IMR-90 (cell line): ENCODE data around the gene RGMA. TPM values are rescaled to one million over a fixed set of nuclear protein-coding genes. Genes with fewer than 3 reads are reported as not detected.

Experiments
- ATAC-seq: fragments of 200-7000 bp; cut with Tn5 transposase; 2 replicates; pipeline ENCODE4 v1.9.1; 2020; ENCODE audit warnings: low read depth, mild to moderate bottlenecking, moderate library complexity
- BruUV-seq: library from RNA; stranded (reverse); fragments of 400-500 nt; replicated peaks from 2 replicates; lab custom pipeline; 2021; lab: Mats Ljungman, UMichigan
- CTCF ChIA-PET: fragments of 300-600 bp; formaldehyde crosslinking; extraction: SDS; loops from one replicate; lab custom pipeline; 2021; ENCODE audit warnings: antibody characterized with exemption; lab: Yijun Ruan, JAX
- POLR2A ChIA-PET: fragments of 300-600 bp; sonication (Branson Sonifier 250); formaldehyde crosslinking; loops from one replicate; lab custom pipeline; 2022; ENCODE audit warnings: antibody characterized with exemption; ENCODE audit not compliant: unreplicated experiment; lab: Charles Lee
- DNase-seq: peaks from one replicate; pipeline ENCODE4 v3.0.0; 2013
- H2AFZ ChIP-seq: replicated peaks from 2 replicates; pipeline ENCODE3; 2013; ENCODE audit warnings: low read length, mild to moderate bottlenecking; ENCODE audit not compliant: poor library complexity
- H2AK5ac ChIP-seq: 2 replicates; pipeline ENCODE4 v1.6.1; 2013; ENCODE audit warnings: low read depth, low read length, inconsistent platforms
- H2AK9ac ChIP-seq: replicated peaks from 2 replicates; pipeline ENCODE3; 2013; ENCODE audit warnings: mild to moderate bottlenecking, low read depth, low read length, moderate library complexity; ENCODE audit not compliant: poor library complexity
- H2BK120ac ChIP-seq: 2 replicates; pipeline ENCODE4 v1.6.1; 2013; ENCODE audit warnings: low read depth, low read length, inconsistent platforms
- H2BK15ac ChIP-seq: 3 replicates; pipeline ENCODE4 v1.6.1; 2013; ENCODE audit warnings: low read depth, low read length, inconsistent platforms
- H2BK20ac ChIP-seq: 2 replicates; pipeline ENCODE4 v1.6.1; 2013; ENCODE audit warnings: low read depth, mild to moderate bottlenecking, inconsistent platforms, low read length, moderate library complexity
- H2BK5ac ChIP-seq: 2 replicates; pipeline ENCODE4 v1.6.1; 2013; ENCODE audit warnings: mild to moderate bottlenecking, low read depth, low read length, inconsistent platforms; ENCODE audit not compliant: poor library complexity, severe bottlenecking
- H3K14ac ChIP-seq: replicated peaks from 2 replicates; pipeline ENCODE4 v1.6.1; 2013; ENCODE audit warnings: low read depth, low read length, inconsistent platforms
- H3K18ac ChIP-seq: 2 replicates; pipeline ENCODE4 v1.6.1; 2013; ENCODE audit warnings: low read depth, low read length, control low read depth
- H3K23ac ChIP-seq: 2 replicates; pipeline ENCODE4 v1.6.1; 2013; ENCODE audit warnings: low read depth, low read length, inconsistent platforms
- H3K27ac ChIP-seq: 2 replicates; pipeline ENCODE4 v1.5.1; 2013; ENCODE audit warnings: mild to moderate bottlenecking, control low read depth, low read length; ENCODE audit not compliant: insufficient read depth
- H3K27me3 ChIP-seq: 2 replicates; pipeline ENCODE4 v1.6.1; 2013; ENCODE audit warnings: low read length; ENCODE audit not compliant: control insufficient read depth, insufficient read depth
- H3K36me3 ChIP-seq: 2 replicates; pipeline ENCODE4 v1.6.1; 2013; ENCODE audit warnings: low read length, mixed read lengths; ENCODE audit not compliant: control insufficient read depth, insufficient read depth
- H3K4ac ChIP-seq: 2 replicates; pipeline ENCODE4 v1.6.1; 2013; ENCODE audit warnings: low read depth, low read length, inconsistent platforms
- H3K4me1 ChIP-seq: 2 replicates; pipeline ENCODE4 v1.6.1; 2013; ENCODE audit warnings: low read length, mixed read lengths; ENCODE audit not compliant: control insufficient read depth, insufficient read depth
- H3K4me2 ChIP-seq: 2 replicates; pipeline ENCODE4 v1.6.1; 2013; ENCODE audit warnings: low read depth, mild to moderate bottlenecking, control low read depth, low read length, moderate library complexity
- H3K4me3 ChIP-seq: 2 replicates; pipeline ENCODE4 v1.5.1; 2013; ENCODE audit warnings: low read depth, mild to moderate bottlenecking, control low read depth, low read length, moderate library complexity; ENCODE audit not compliant: insufficient read depth
- H3K56ac ChIP-seq: 2 replicates; pipeline ENCODE4 v1.6.1; 2013; ENCODE audit warnings: low read length, inconsistent platforms; ENCODE audit not compliant: insufficient read depth; ENCODE audit errors: extremely low read depth
- H3K79me1 ChIP-seq, 2 experiments: 2 replicates each; pipeline ENCODE4 v1.6.1; 2013; ENCODE audit warnings: low read length in 2 of 2, inconsistent platforms in 1 of 2, low read depth in 1 of 2
- H3K9ac ChIP-seq: 2 replicates; pipeline ENCODE4 v1.6.1; 2013; ENCODE audit warnings: low read depth, low read length, control low read depth
- H3K9me1 ChIP-seq: 2 replicates; pipeline ENCODE4 v1.6.1; 2013; ENCODE audit warnings: low read length, inconsistent platforms; ENCODE audit not compliant: insufficient read depth
- H3K9me3 ChIP-seq: 2 replicates; pipeline ENCODE4 v1.6.1; 2013; ENCODE audit warnings: low read length; ENCODE audit not compliant: control insufficient read depth, insufficient read depth
- H4K20me1 ChIP-seq: 2 replicates; pipeline ENCODE4 v1.6.1; 2013; ENCODE audit warnings: low read length, inconsistent platforms; ENCODE audit not compliant: insufficient read depth
- H4K5ac ChIP-seq: 2 replicates; pipeline ENCODE4 v1.6.1; 2013; ENCODE audit warnings: mild to moderate bottlenecking, low read depth, low read length, control low read depth
- H4K8ac ChIP-seq, 2 experiments: 2 replicates each; pipeline ENCODE4 v1.6.1; 2013; ENCODE audit warnings: low read depth in 2 of 2, low read length in 2 of 2, control low read depth in 1 of 2, inconsistent platforms in 1 of 2
- H4K91ac ChIP-seq: 2 replicates; pipeline ENCODE4 v1.6.1; 2013; ENCODE audit warnings: low read depth, low read length, inconsistent platforms; ENCODE audit not compliant: insufficient read depth
- BHLHE40 ChIP-seq: fragments of 150-350 bp; IDR thresholded peaks from 2 replicates; pipeline ENCODE4 v1.6.1; 2016; ENCODE audit warnings: mild to moderate bottlenecking, low read depth, low read length
- CEBPB ChIP-seq: IDR thresholded peaks from 2 replicates; pipeline ENCODE4 v1.6.1; 2012; ENCODE audit warnings: low read depth, low read length, improper control_type of control experiment
- CHD1 ChIP-seq: IDR thresholded peaks from 2 replicates; pipeline ENCODE4 v1.6.1; 2012; ENCODE audit warnings: low read depth, low read length, improper control_type of control experiment
- CTCF ChIP-seq: conservative IDR thresholded peaks from 2 replicates; pipeline ENCODE4 v1.5.1; 2012; ENCODE audit warnings: mild to moderate bottlenecking, low read depth, low read length, improper control_type of control experiment
- ELK1 ChIP-seq: fragments of 150-350 bp; IDR thresholded peaks from 2 replicates; pipeline ENCODE4 v1.6.1; 2016; ENCODE audit warnings: low read depth, mild to moderate bottlenecking, low read length, moderate library complexity, borderline replicate concordance
- FOS ChIP-seq: fragments of 150-350 bp; IDR thresholded peaks from 2 replicates; pipeline ENCODE4 v1.6.1; 2016; ENCODE audit warnings: low read depth, low read length
- MAFK ChIP-seq: IDR thresholded peaks from 2 replicates; pipeline ENCODE4 v1.6.1; 2012; ENCODE audit warnings: low read depth, low read length, improper control_type of control experiment
- MAZ ChIP-seq: IDR thresholded peaks from 2 replicates; pipeline ENCODE4 v1.6.1; 2012; ENCODE audit warnings: low read depth, mild to moderate bottlenecking, low read length, improper control_type of control experiment, moderate library complexity, borderline replicate concordance
- MXI1 ChIP-seq: IDR thresholded peaks from 2 replicates; pipeline ENCODE4 v1.6.1; 2012; ENCODE audit warnings: low read depth, mild to moderate bottlenecking, low read length, moderate library complexity, borderline replicate concordance
- NFE2L2 ChIP-seq: fragments of 150-350 bp; IDR thresholded peaks from 2 replicates; pipeline ENCODE4 v1.6.1; 2016; ENCODE audit warnings: low read depth, mild to moderate bottlenecking, low read length
- POLR2A ChIP-seq: IDR thresholded peaks from 2 replicates; pipeline ENCODE4 v1.6.1; 2012; ENCODE audit warnings: mild to moderate bottlenecking, low read depth, low read length
- RAD21 ChIP-seq: IDR thresholded peaks from 2 replicates; pipeline ENCODE4 v1.6.1; 2012; ENCODE audit warnings: low read length, improper control_type of control experiment
- RCOR1 ChIP-seq: IDR thresholded peaks from 2 replicates; pipeline ENCODE4 v1.6.1; 2012; ENCODE audit warnings: mild to moderate bottlenecking, low read length, improper control_type of control experiment; ENCODE audit not compliant: insufficient replicate concordance
- RFX5 ChIP-seq: IDR thresholded peaks from 2 replicates; pipeline ENCODE4 v1.8.0; 2012; ENCODE audit warnings: low read depth, mild to moderate bottlenecking, low read length, moderate library complexity
- SMC3 ChIP-seq: fragments of 150-350 bp; IDR thresholded peaks from 2 replicates; pipeline ENCODE4 v1.6.1; 2016; ENCODE audit warnings: low read depth, mild to moderate bottlenecking, antibody characterized with exemption, low read length, moderate library complexity
- USF2 ChIP-seq: fragments of 150-350 bp; IDR thresholded peaks from 2 replicates; pipeline ENCODE4 v1.6.1; 2017; ENCODE audit warnings: mild to moderate bottlenecking, antibody characterized with exemption, low read length, low read depth
- WGBS, 2 experiments: methylation state at CpG; one replicate each; pipeline versions ENCODE4 v1.1.5 to v1.1.7; 2013; ENCODE audit warnings: missing lambda C conversion rate in 2 of 2; ENCODE audit not compliant: insufficient read length in 1 of 2; ENCODE audit errors: extremely low coverage in 2 of 2; 5-methylcytosine and 5-hydroxymethylcytosine counted together
- dilution Hi-C: fragments of 300-500 bp; cut with HindIII; formaldehyde crosslinking; loops from one replicate; pipeline ENCODE4 v1.14.3; 2018; ENCODE audit warnings: low sequenced_read_pairs; ENCODE audit not compliant: unreplicated experiment
- in situ Hi-C: fragments of 300-500 bp; cut with MboI; formaldehyde crosslinking; loops from 3 replicates; pipeline ENCODE4 v1.14.3; 2019; ENCODE audit warnings: low sequenced_read_pairs, inconsistent platforms, mixed read lengths
- intact Hi-C: fragments of 100-400 bp; cut with micrococcal nuclease; formaldehyde crosslinking; loops from 2 replicates; pipeline ENCODE4 v1.10.0; 2022
- polyA plus RNA-seq, 3 experiments: library from polyadenylated mRNA; depleted of rRNA; stranded (reverse); fragments of >200 nt; gene quantifications; 2 replicates each; pipeline ENCODE4 v1.2.3, GENCODE V29; 2012; ENCODE audit warnings: low replicate concordance in 1 of 3
- total RNA-seq: library from RNA; depleted of rRNA; stranded (reverse); fragments of >200 nt; gene quantifications from 2 replicates; pipeline ENCODE4 v1.2.3, GENCODE V29; 2012

The RGMA gene
- total and polyA plus RNA-seq, 2 of the 4 experiments (the other 2 are of a cell fraction) = 0.18 to 0.26 TPM

GRCh38 chr15:93042691-93043378 lies 46.2 kb downstream of the RGMA start:
- no peak overlapping the region for H2BK20ac ChIP-seq
- no TSS peak for BruUV-seq
- intact Hi-C loops = no loop called here

More at GRCh38 chr15:93042691-93043378, 46.2 kb downstream of the RGMA start:
- H3K36me3 ChIP-seq = no peaks in the 10 kb centered on the region
- no peaks in the 10 kb centered on the region for H3K9me1 ChIP-seq
- DNase-seq = no peak
- H4K20me1 ChIP-seq = no peaks in the 10 kb centered on the region
- H3K14ac ChIP-seq = no peak overlapping the region
- POLR2A ChIA-PET = no interaction called here
- no peaks in the 10 kb centered on the region for H3K4me1 ChIP-seq
- no peak overlapping the region for H2AFZ ChIP-seq
- H2BK5ac ChIP-seq = no peak overlapping the region
- dilution Hi-C loops = no loop called here
- in situ Hi-C loops = no loop called here
- H2BK120ac ChIP-seq = no peak overlapping the region
- H3K9me3 ChIP-seq = peaks cover 3% of the 10 kb centered on the region; the same call in 1 of the 2 replicates
- no peak overlapping the region for H2AK5ac ChIP-seq
- H3K56ac ChIP-seq = no peak overlapping the region
- no peak overlapping the region for H2AK9ac ChIP-seq
- no peak overlapping the region for H3K4me3 ChIP-seq
- H3K27ac ChIP-seq = no peak overlapping the region
- H3K18ac ChIP-seq = no peak overlapping the region
- no peak overlapping the region for H4K5ac ChIP-seq
- no peak overlapping the region for H3K23ac ChIP-seq
- H2BK15ac ChIP-seq = no peak overlapping the region
- no peak overlapping the region for H4K8ac ChIP-seq
- 80% methylated on average over 2 of the region's 18 CpGs; no CpG with 5 or more reads in 1 of the 2 experiments for WGBS, 2 experiments
- H4K91ac ChIP-seq = no peak overlapping the region
- CTCF ChIA-PET = no interaction called here
- ATAC-seq = no peak
- TF ChIP-seq CHD1 (no peak), MAZ (no peak), SMC3 (no peak), ELK1 (no peak), RAD21 (no peak), RFX5 (no peak), RCOR1 (no peak), POLR2A (no peak), FOS (no peak), MAFK (no peak), USF2 (no peak), BHLHE40 (no peak), MXI1 (no peak), NFE2L2 (no peak), CTCF (no peak), CEBPB (no peak)
- H3K9ac ChIP-seq = no peak overlapping the region
- no peak overlapping the region for H3K4me2 ChIP-seq
- no peaks in the 10 kb centered on the region for H3K79me1 ChIP-seq
- H3K4ac ChIP-seq = no peak overlapping the region
- H3K27me3 ChIP-seq = no peaks in the 10 kb centered on the region; the same call in 1 of the 2 replicates
